Testis (tissue), 3 donors: ENCODE measurements around the gene SIGLEC1. TPM values are rescaled to one million over a fixed set of nuclear protein-coding genes. Genes with fewer than 3 reads are reported as not detected.

ENCODE experiments used
- DNase-seq: peaks from one replicate; pipeline ENCODE4 v3.0.0-alpha.2; 2019
- H3K27ac ChIP-seq, 2 donors: fragments of 200-600 bp; sonication (generic); one replicate each; pipeline ENCODE4 v1.5.1; 2019
- H3K27me3 ChIP-seq: fragments of 200-600 bp; sonication (generic); one replicate; pipeline ENCODE4 v1.5.1; 2019
- H3K36me3 ChIP-seq: fragments of 200-600 bp; sonication (generic); one replicate; pipeline ENCODE4 v1.5.1; 2017; ENCODE audit warnings: low read depth; ENCODE audit errors: missing control alignments
- H3K4me1 ChIP-seq: fragments of 200-600 bp; sonication (generic); one replicate; pipeline ENCODE4 v1.5.1; 2019
- H3K4me3 ChIP-seq, 2 donors: fragments of 200-600 bp; sonication (generic); one replicate each; pipeline ENCODE4 v1.5.1; 2017 to 2019
- H3K9me3 ChIP-seq: fragments of 200-600 bp; sonication (generic); one replicate; pipeline ENCODE4 v1.5.1; 2017
- POLR2A ChIP-seq: fragments of 450-650 bp; IDR thresholded peaks from one replicate; pipeline ENCODE4 v1.6.1; 2017; ENCODE audit warnings: antibody characterized with exemption, mild to moderate bottlenecking, moderate library complexity
- WGBS, 2 donors: methylation state at CpG; one replicate each; pipeline ENCODE4 v1.1.5; 2018; 5-methylcytosine and 5-hydroxymethylcytosine counted together
- intact Hi-C: fragments of 100-400 bp; cut with DNase I; formaldehyde crosslinking; loops from one replicate; pipeline ENCODE4 v1.15.1; 2023; ENCODE audit warnings: low total_unique reads
- polyA plus RNA-seq: library from polyadenylated mRNA; stranded (reverse); fragments of 350-450 nt; fragmentation: Illumina TruSeq; extraction: RNeasy Lipid Tissue Mini Kit (QIAGEN cat#74804); gene quantifications from one replicate; pipeline ENCODE4 v1.2.3, GENCODE V29; 2014; ENCODE audit warnings: low read depth, low replicate concordance; ENCODE audit not compliant: insufficient read depth
- total RNA-seq, 2 donors: library from RNA; depleted of rRNA; stranded (reverse); fragments of >200 nt; gene quantifications; one replicate each; pipeline ENCODE4 v1.2.3, GENCODE V29; 2016
- TF ChIP-seq, protein P1 (sequence below), 3 experiments: fragments of 450-650 bp in 2 of 3; fragments of 200-600 bp in 1 of 3; sonication (generic) in 1 of 3; IDR thresholded peaks; one replicate each; pipeline ENCODE4 v1.5.1; 2016 to 2019; ENCODE audit warnings: antibody characterized with exemption in 3 of 3, mild to moderate bottlenecking in 2 of 3, moderate library complexity in 1 of 3

The SIGLEC1 gene
- total and polyA plus RNA-seq, 3 donors from 2014 or later, result 4.3 to 9.4 (median 6.6) TPM

GRCh38 chr20:3753501-3754275 lies 41.3 kb upstream of the SIGLEC1 start:
- WGBS, 2 donors, result 86 to 87% methylated on average over 25 to 26 of the region's 26 CpGs
- no peaks in the 10 kb centered on the region for H3K4me1 ChIP-seq
- H3K4me3 ChIP-seq, result no peak overlapping the region
- intact Hi-C loops, result no loop called here
- no peaks in the 10 kb centered on the region for H3K9me3 ChIP-seq
- no peak for DNase-seq
- no peak for TF ChIP-seq POLR2A
- TF ChIP-seq, protein P1, sequence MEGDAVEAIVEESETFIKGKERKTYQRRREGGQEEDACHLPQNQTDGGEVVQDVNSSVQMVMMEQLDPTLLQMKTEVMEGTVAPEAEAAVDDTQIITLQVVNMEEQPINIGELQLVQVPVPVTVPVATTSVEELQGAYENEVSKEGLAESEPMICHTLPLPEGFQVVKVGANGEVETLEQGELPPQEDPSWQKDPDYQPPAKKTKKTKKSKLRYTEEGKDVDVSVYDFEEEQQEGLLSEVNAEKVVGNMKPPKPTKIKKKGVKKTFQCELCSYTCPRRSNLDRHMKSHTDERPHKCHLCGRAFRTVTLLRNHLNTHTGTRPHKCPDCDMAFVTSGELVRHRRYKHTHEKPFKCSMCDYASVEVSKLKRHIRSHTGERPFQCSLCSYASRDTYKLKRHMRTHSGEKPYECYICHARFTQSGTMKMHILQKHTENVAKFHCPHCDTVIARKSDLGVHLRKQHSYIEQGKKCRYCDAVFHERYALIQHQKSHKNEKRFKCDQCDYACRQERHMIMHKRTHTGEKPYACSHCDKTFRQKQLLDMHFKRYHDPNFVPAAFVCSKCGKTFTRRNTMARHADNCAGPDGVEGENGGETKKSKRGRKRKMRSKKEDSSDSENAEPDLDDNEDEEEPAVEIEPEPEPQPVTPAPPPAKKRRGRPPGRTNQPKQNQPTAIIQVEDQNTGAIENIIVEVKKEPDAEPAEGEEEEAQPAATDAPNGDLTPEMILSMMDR (IDR thresholded peaks at IDR 0.05), result no peak
- no peaks in the 10 kb centered on the region for H3K36me3 ChIP-seq
- H3K27me3 ChIP-seq, result no peaks in the 10 kb centered on the region
- H3K27ac ChIP-seq, result no peak overlapping the region

GRCh38 chr20:3753098-3753497 lies 40.7 kb upstream of the SIGLEC1 start:
- no peak overlapping the region for H3K27ac ChIP-seq

GRCh38 chr20:3752386-3752759 lies 40.0 kb upstream of the SIGLEC1 start:
- Histone ChIP-seq H3K9me3 (no peaks in the 10 kb centered on the region), H3K4me3 (peak overlapping the region; percentile 15 to 53), H3K4me1 (no peaks in the 10 kb centered on the region), H3K27me3 (no peaks in the 10 kb centered on the region), H3K36me3 (no peaks in the 10 kb centered on the region), H3K27ac (no peak overlapping the region)
- intact Hi-C loops, result no loop called here
- TF ChIP-seq POLR2A, result no peak
- TF ChIP-seq, protein P1 (IDR thresholded peaks at IDR 0.05), result no peak
- DNase-seq, result no peak
- 52 to 54% methylated on average over 13 of the region's 13 CpGs for WGBS, 2 donors

More at GRCh38 chr20:3753098-3753497, 40.7 kb upstream of the SIGLEC1 start:
- H3K36me3 ChIP-seq, result no peaks in the 10 kb centered on the region
- no peaks in the 10 kb centered on the region for H3K9me3 ChIP-seq
- 34 to 38% methylated on average over 4 of the region's 4 CpGs for WGBS, 2 donors
- intact Hi-C loops, result no loop called here
- no peaks in the 10 kb centered on the region for H3K27me3 ChIP-seq
- H3K4me3 ChIP-seq, result no peak overlapping the region
- TF ChIP-seq, protein P1 (IDR thresholded peaks at IDR 0.05), result peak; percentile 47 to 75 (median 66)
- TF ChIP-seq POLR2A, result no peak
- peak; percentile 83 for DNase-seq
- no peaks in the 10 kb centered on the region for H3K4me1 ChIP-seq

DNA sequence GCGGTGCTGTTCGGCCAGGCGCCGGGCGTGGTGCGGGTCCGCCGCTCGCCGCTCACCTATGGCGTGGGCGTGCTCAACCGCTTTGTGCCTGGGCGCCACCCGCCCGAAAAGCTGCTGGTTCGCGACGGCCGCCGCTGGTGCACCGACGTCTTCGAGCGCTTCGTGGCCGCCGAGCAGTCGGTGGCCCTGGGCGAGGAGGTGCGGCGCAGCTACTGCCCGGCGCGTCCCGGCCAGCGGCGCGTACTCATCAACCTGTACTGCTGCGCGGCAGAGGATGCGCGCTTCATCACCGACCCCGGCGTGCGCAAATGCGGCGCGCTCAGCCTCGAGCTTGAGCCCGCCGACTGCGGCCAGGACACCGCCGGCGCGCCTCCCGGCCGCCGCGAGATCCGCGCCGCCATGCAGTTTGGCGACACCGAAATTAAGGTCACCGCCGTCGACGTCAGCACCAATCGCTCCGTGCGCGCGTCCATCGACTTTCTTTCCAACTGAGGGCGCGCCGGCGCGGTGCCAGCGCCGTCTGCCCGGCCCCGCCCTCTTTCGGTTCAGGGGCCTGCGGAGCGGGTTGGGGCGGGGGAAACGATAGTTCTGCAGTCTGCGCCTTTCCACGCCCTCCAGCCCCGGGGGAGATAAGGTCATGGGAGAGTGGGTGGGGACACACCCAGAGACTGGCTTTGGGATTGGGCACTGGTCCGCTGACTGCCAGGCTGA lies 39.4 kb upstream of the SIGLEC1 start:
- WGBS, 2 donors, result 56 to 64% methylated on average over 51 to 83 of the region's 95 CpGs
- H3K27me3 ChIP-seq, result no peaks in the 10 kb centered on the region
- no peak for TF ChIP-seq POLR2A
- TF ChIP-seq, protein P1 (IDR thresholded peaks at IDR 0.05), result no peak
- intact Hi-C loops, result no loop called here
- H3K27ac ChIP-seq, result no peak overlapping the region
- H3K4me1 ChIP-seq, result no peaks in the 10 kb centered on the region
- peak overlapping the region; percentile 15 to 53 for H3K4me3 ChIP-seq
- no peaks in the 10 kb centered on the region for H3K9me3 ChIP-seq
- H3K36me3 ChIP-seq, result no peaks in the 10 kb centered on the region
- DNase-seq, result peak; percentile 57
